HFFc6 (cell line): ENCODE data around the gene NEMP2. TPM values are rescaled to one million over a fixed set of nuclear protein-coding genes. Genes with fewer than 3 reads are reported as not detected.

Source experiments
- DNase-seq: peaks from one replicate; pipeline ENCODE4 v3.0.0-alpha.2; 2018
- H3K27ac Mint-ChIP-seq: 2 replicates; pipeline ENCODE4 v1.8.0; 2020; ENCODE audit warnings: mild to moderate bottlenecking, mixed read lengths
- H3K27me3 Mint-ChIP-seq: 2 replicates; pipeline ENCODE4 v1.8.0; 2021; ENCODE audit warnings: mild to moderate bottlenecking, moderate library complexity, mixed read lengths; ENCODE audit not compliant: insufficient read depth
- H3K36me3 Mint-ChIP-seq: 2 replicates; pipeline ENCODE4 v1.8.0; 2021; ENCODE audit warnings: low read depth, mixed read lengths
- H3K4me1 Mint-ChIP-seq: 2 replicates; pipeline ENCODE4 v1.8.0; 2020; ENCODE audit warnings: low read depth, mixed read lengths
- H3K4me3 Mint-ChIP-seq: 2 replicates; pipeline ENCODE4 v1.8.0; 2020; ENCODE audit warnings: mild to moderate bottlenecking, moderate library complexity, mixed read lengths
- H3K9me3 Mint-ChIP-seq: 2 replicates; pipeline ENCODE4 v1.8.0; 2020; ENCODE audit warnings: mild to moderate bottlenecking, mixed read lengths
- CTCF ChIP-seq: fragments of 200-600 bp; sonication (generic); IDR thresholded peaks from 2 replicates; pipeline ENCODE4 v1.5.0; 2021; ENCODE audit warnings: antibody characterized with exemption, mild to moderate bottlenecking
- total RNA-seq, 6 experiments: library from RNA; stranded (reverse); fragmentation: NEBNext Ultra II Directional; extraction: Animal tissue kit (Norgen Biotek cat#: 25700); gene quantifications; 2 replicates in 1 of 6; 3 replicates in 5 of 6; pipeline ENCODE4 v1.2.3, GENCODE V29; 2021

The NEMP2 gene
- total RNA-seq, 6 experiments from 2014 or later = 1.5 to 7.4 (median 6.5) TPM

- Mint-ChIP-seq H3K27ac (no peak overlapping the region), H3K9me3 (no peaks in the 10 kb centered on the region), H3K4me3 (no peak overlapping the region), H3K4me1 (no peaks in the 10 kb centered on the region), H3K27me3 (no peaks in the 10 kb centered on the region; the same call in 1 of the 2 replicates), H3K36me3 (no peaks in the 10 kb centered on the region)
- no peak for DNase-seq
- TF ChIP-seq CTCF = no peak
Observed at GRCh38 chr2:190482451-190482850, 52.1 kb downstream of the NEMP2 start.

- no peak overlapping the region for H3K27ac Mint-ChIP-seq
- no peak overlapping the region for H3K4me3 Mint-ChIP-seq
- H3K4me1 Mint-ChIP-seq = no peaks in the 10 kb centered on the region
- H3K36me3 Mint-ChIP-seq = no peaks in the 10 kb centered on the region
- TF ChIP-seq CTCF = no peak
- no peak for DNase-seq
- no peaks in the 10 kb centered on the region for H3K9me3 Mint-ChIP-seq
- no peaks in the 10 kb centered on the region; the same call in 1 of the 2 replicates for H3K27me3 Mint-ChIP-seq
Observed at GRCh38 chr2:190481339-190481738, 53.2 kb downstream of the NEMP2 start.

- no peaks in the 10 kb centered on the region for H3K4me1 Mint-ChIP-seq
- no peaks in the 10 kb centered on the region; the same call in 1 of the 2 replicates for H3K27me3 Mint-ChIP-seq
- no peak for DNase-seq
- peaks cover 4% of the 10 kb centered on the region; the same call in 1 of the 2 replicates for H3K36me3 Mint-ChIP-seq
- no peak overlapping the region for H3K4me3 Mint-ChIP-seq
- no peak overlapping the region for H3K27ac Mint-ChIP-seq
- H3K9me3 Mint-ChIP-seq = peaks cover 4% of the 10 kb centered on the region
- TF ChIP-seq CTCF = no peak
Observed at GRCh38 chr2:190478572-190479195, 55.8 kb downstream of the NEMP2 start.

- Mint-ChIP-seq H3K4me1 (no peaks in the 10 kb centered on the region), H3K4me3 (no peak overlapping the region), H3K36me3 (peaks cover 6% of the 10 kb centered on the region; the same call in 1 of the 2 replicates), H3K27me3 (no peaks in the 10 kb centered on the region; the same call in 1 of the 2 replicates), H3K9me3 (peaks cover 10% of the 10 kb centered on the region), H3K27ac (no peak overlapping the region)
- TF ChIP-seq CTCF = no peak
- no peak for DNase-seq
Observed at GRCh38 chr2:190477661-190478454, 56.7 kb downstream of the NEMP2 start.

GRCh38 chr2:190470256-190470826, 64.2 kb downstream of the NEMP2 start:
- Mint-ChIP-seq H3K36me3 (peaks cover 6% of the 10 kb centered on the region; the same call in 1 of the 2 replicates), H3K4me3 (no peak overlapping the region), H3K27me3 (no peaks in the 10 kb centered on the region), H3K27ac (peak overlapping the region; percentile 91), H3K9me3 (peaks cover 11% of the 10 kb centered on the region), H3K4me1 (peaks cover 46% of the 10 kb centered on the region)
- no peak for TF ChIP-seq CTCF
- no peak for DNase-seq
